Vagina (tissue), 2 donors: ENCODE results near the gene PIEZO2.

Experiments
- POLR2A ChIP-seq, 2 donors: fragments of 450-650 bp; IDR thresholded peaks; one replicate each; pipeline ENCODE4 v1.6.1; 2017; ENCODE audit warnings: antibody characterized with exemption in 2 of 2, mild to moderate bottlenecking in 2 of 2, moderate library complexity in 2 of 2
- POLR2AphosphoS5 ChIP-seq, 2 donors: sonication (generic); formaldehyde crosslinking; IDR thresholded peaks; one replicate each; pipeline ENCODE4 v1.9.0; 2017; ENCODE audit warnings: antibody characterized with exemption in 2 of 2, mild to moderate bottlenecking in 2 of 2, low read depth in 1 of 2; ENCODE audit not compliant: insufficient read depth in 1 of 2
- TF ChIP-seq, protein P1 (sequence below), 3 experiments: fragments of 450-650 bp in 2 of 3; fragments of 200-600 bp in 1 of 3; sonication (generic) in 1 of 3; IDR thresholded peaks; one replicate each; pipeline ENCODE4 v1.5.1; 2017 to 2019; ENCODE audit warnings: antibody characterized with exemption in 3 of 3, mild to moderate bottlenecking in 2 of 3, moderate library complexity in 2 of 3

GRCh38 chr18:10833656-10834055 lies 315.7 kb downstream of the PIEZO2 start:
- TF ChIP-seq, protein P1, sequence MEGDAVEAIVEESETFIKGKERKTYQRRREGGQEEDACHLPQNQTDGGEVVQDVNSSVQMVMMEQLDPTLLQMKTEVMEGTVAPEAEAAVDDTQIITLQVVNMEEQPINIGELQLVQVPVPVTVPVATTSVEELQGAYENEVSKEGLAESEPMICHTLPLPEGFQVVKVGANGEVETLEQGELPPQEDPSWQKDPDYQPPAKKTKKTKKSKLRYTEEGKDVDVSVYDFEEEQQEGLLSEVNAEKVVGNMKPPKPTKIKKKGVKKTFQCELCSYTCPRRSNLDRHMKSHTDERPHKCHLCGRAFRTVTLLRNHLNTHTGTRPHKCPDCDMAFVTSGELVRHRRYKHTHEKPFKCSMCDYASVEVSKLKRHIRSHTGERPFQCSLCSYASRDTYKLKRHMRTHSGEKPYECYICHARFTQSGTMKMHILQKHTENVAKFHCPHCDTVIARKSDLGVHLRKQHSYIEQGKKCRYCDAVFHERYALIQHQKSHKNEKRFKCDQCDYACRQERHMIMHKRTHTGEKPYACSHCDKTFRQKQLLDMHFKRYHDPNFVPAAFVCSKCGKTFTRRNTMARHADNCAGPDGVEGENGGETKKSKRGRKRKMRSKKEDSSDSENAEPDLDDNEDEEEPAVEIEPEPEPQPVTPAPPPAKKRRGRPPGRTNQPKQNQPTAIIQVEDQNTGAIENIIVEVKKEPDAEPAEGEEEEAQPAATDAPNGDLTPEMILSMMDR (IDR thresholded peaks at IDR 0.05): no peak
- TF ChIP-seq POLR2AphosphoS5 (IDR thresholded peaks at IDR 0.05; ENCODE audit: insufficient read depth in 1 of 2, low read depth in 1 of 2): no peak
- no peak for TF ChIP-seq POLR2A (IDR thresholded peaks at IDR 0.05)
